ENCODE results near the gene LRRC45.
A peak's percentile ranks its signal among the peaks of the same experiment; 100 is the strongest.

LRRC45 gene

GRCh38 chr17:82052638-82053059 is 29.5 kb downstream of the LRRC45 start:
- no peaks in the 10 kb centered on the region for H3K9me3 ChIP-seq (replicated peaks; ENCODE audit: low read length)
- peaks cover 63% of the 10 kb centered on the region for H3K36me3 ChIP-seq (ENCODE audit: insufficient read depth, low read length)
- H3K4me1 ChIP-seq (ENCODE audit: control insufficient read depth, insufficient read depth, low read length) = peaks cover 19% of the 10 kb centered on the region
- no peaks in the 10 kb centered on the region for H3K27me3 ChIP-seq (ENCODE audit: control insufficient read depth, insufficient read depth, low read length)
- H3K9ac ChIP-seq (ENCODE audit: low read depth, low read length) = peak overlapping the region; percentile 84
- H3K4me3 ChIP-seq (ENCODE audit: low read length) = peak overlapping the region; percentile 77
- H3K4me2 ChIP-seq (ENCODE audit: low read length) = peak overlapping the region; percentile 89

- H3K36me3 ChIP-seq (ENCODE audit: insufficient read depth, low read length) = peaks cover 63% of the 10 kb centered on the region
- H3K4me3 ChIP-seq (ENCODE audit: low read length) = peak overlapping the region; percentile 77
- H3K9ac ChIP-seq (ENCODE audit: low read depth, low read length) = peak overlapping the region; percentile 84
- H3K4me1 ChIP-seq (ENCODE audit: control insufficient read depth, insufficient read depth, low read length) = peaks cover 19% of the 10 kb centered on the region
- H3K4me2 ChIP-seq (ENCODE audit: low read length) = peak overlapping the region; percentile 89
- H3K27me3 ChIP-seq (ENCODE audit: control insufficient read depth, insufficient read depth, low read length) = no peaks in the 10 kb centered on the region
- no peaks in the 10 kb centered on the region for H3K9me3 ChIP-seq (replicated peaks; ENCODE audit: low read length)
These were observed 30.0 kb downstream of the LRRC45 start for GRCh38 chr17:82053130-82053529.

- H3K9me3 ChIP-seq (replicated peaks; ENCODE audit: low read length) = no peaks in the 10 kb centered on the region
- H3K4me3 ChIP-seq (ENCODE audit: low read length) = no peak overlapping the region
- H3K36me3 ChIP-seq (ENCODE audit: insufficient read depth, low read length) = peaks cover 62% of the 10 kb centered on the region
- no peak overlapping the region for H3K4me2 ChIP-seq (ENCODE audit: low read length)
- no peaks in the 10 kb centered on the region for H3K27me3 ChIP-seq (ENCODE audit: control insufficient read depth, insufficient read depth, low read length)
- no peak overlapping the region for H3K9ac ChIP-seq (ENCODE audit: low read depth, low read length)
- peaks cover 19% of the 10 kb centered on the region for H3K4me1 ChIP-seq (ENCODE audit: control insufficient read depth, insufficient read depth, low read length)
These were observed 30.6 kb downstream of the LRRC45 start for GRCh38 chr17:82053556-82054263.

- H3K27me3 ChIP-seq (ENCODE audit: control insufficient read depth, insufficient read depth, low read length) = no peaks in the 10 kb centered on the region
- H3K4me1 ChIP-seq (ENCODE audit: control insufficient read depth, insufficient read depth, low read length) = peaks cover 19% of the 10 kb centered on the region
- no peak overlapping the region for H3K9ac ChIP-seq (ENCODE audit: low read depth, low read length)
- H3K9me3 ChIP-seq (replicated peaks; ENCODE audit: low read length) = no peaks in the 10 kb centered on the region
- no peak overlapping the region for H3K4me3 ChIP-seq (ENCODE audit: low read length)
- peaks cover 64% of the 10 kb centered on the region for H3K36me3 ChIP-seq (ENCODE audit: insufficient read depth, low read length)
- no peak overlapping the region for H3K4me2 ChIP-seq (ENCODE audit: low read length)
These were observed 31.4 kb downstream of the LRRC45 start for GRCh38 chr17:82054351-82055022.

- H3K36me3 ChIP-seq (ENCODE audit: insufficient read depth, low read length) = peaks cover 64% of the 10 kb centered on the region
- no peak overlapping the region for H3K9ac ChIP-seq (ENCODE audit: low read depth, low read length)
- H3K9me3 ChIP-seq (replicated peaks; ENCODE audit: low read length) = no peaks in the 10 kb centered on the region
- no peaks in the 10 kb centered on the region for H3K27me3 ChIP-seq (ENCODE audit: control insufficient read depth, insufficient read depth, low read length)
- peaks cover 17% of the 10 kb centered on the region for H3K4me1 ChIP-seq (ENCODE audit: control insufficient read depth, insufficient read depth, low read length)
- no peak overlapping the region for H3K4me3 ChIP-seq (ENCODE audit: low read length)
- H3K4me2 ChIP-seq (ENCODE audit: low read length) = no peak overlapping the region
These were observed 32.2 kb downstream of the LRRC45 start for GRCh38 chr17:82055023-82055964.

- H3K36me3 ChIP-seq (ENCODE audit: insufficient read depth, low read length) = peaks cover 70% of the 10 kb centered on the region
- peaks cover 12% of the 10 kb centered on the region for H3K4me1 ChIP-seq (ENCODE audit: control insufficient read depth, insufficient read depth, low read length)
- H3K4me3 ChIP-seq (ENCODE audit: low read length) = no peak overlapping the region
- H3K9me3 ChIP-seq (replicated peaks; ENCODE audit: low read length) = no peaks in the 10 kb centered on the region
- H3K27me3 ChIP-seq (ENCODE audit: control insufficient read depth, insufficient read depth, low read length) = no peaks in the 10 kb centered on the region
- no peak overlapping the region for H3K4me2 ChIP-seq (ENCODE audit: low read length)
- no peak overlapping the region for H3K9ac ChIP-seq (ENCODE audit: low read depth, low read length)
These were observed 33.0 kb downstream of the LRRC45 start for GRCh38 chr17:82055965-82056728.

- H3K4me2 ChIP-seq (ENCODE audit: low read length) = no peak overlapping the region
- H3K36me3 ChIP-seq (ENCODE audit: insufficient read depth, low read length) = peaks cover 76% of the 10 kb centered on the region
- H3K4me1 ChIP-seq (ENCODE audit: control insufficient read depth, insufficient read depth, low read length) = peaks cover 12% of the 10 kb centered on the region
- no peaks in the 10 kb centered on the region for H3K27me3 ChIP-seq (ENCODE audit: control insufficient read depth, insufficient read depth, low read length)
- H3K4me3 ChIP-seq (ENCODE audit: low read length) = no peak overlapping the region
- no peak overlapping the region for H3K9ac ChIP-seq (ENCODE audit: low read depth, low read length)
- no peaks in the 10 kb centered on the region for H3K9me3 ChIP-seq (replicated peaks; ENCODE audit: low read length)
These were observed 33.9 kb downstream of the LRRC45 start for GRCh38 chr17:82056729-82057621.

- no peak overlapping the region for H3K4me2 ChIP-seq (ENCODE audit: low read length)
- no peaks in the 10 kb centered on the region for H3K27me3 ChIP-seq (ENCODE audit: control insufficient read depth, insufficient read depth, low read length)
- H3K36me3 ChIP-seq (ENCODE audit: insufficient read depth, low read length) = peaks cover 81% of the 10 kb centered on the region
- no peaks in the 10 kb centered on the region for H3K9me3 ChIP-seq (replicated peaks; ENCODE audit: low read length)
- no peak overlapping the region for H3K9ac ChIP-seq (ENCODE audit: low read depth, low read length)
- peaks cover 3% of the 10 kb centered on the region for H3K4me1 ChIP-seq (ENCODE audit: control insufficient read depth, insufficient read depth, low read length)
- H3K4me3 ChIP-seq (ENCODE audit: low read length) = no peak overlapping the region
These were observed 35.2 kb downstream of the LRRC45 start for GRCh38 chr17:82058230-82058854.

GRCh38 chr17:82058855-82059249 is 35.7 kb downstream of the LRRC45 start:
- Histone ChIP-seq H3K4me3 (ENCODE audit: low read length) (no peak overlapping the region), H3K9ac (ENCODE audit: low read depth, low read length) (no peak overlapping the region)

More at GRCh38 chr17:82058855-82059249, 35.7 kb downstream of the LRRC45 start:
- peaks cover 79% of the 10 kb centered on the region for H3K36me3 ChIP-seq (ENCODE audit: insufficient read depth, low read length)
- peaks cover under 1% of the 10 kb centered on the region for H3K4me1 ChIP-seq (ENCODE audit: control insufficient read depth, insufficient read depth, low read length)
- no peaks in the 10 kb centered on the region for H3K27me3 ChIP-seq (ENCODE audit: control insufficient read depth, insufficient read depth, low read length)
- no peak overlapping the region for H3K4me2 ChIP-seq (ENCODE audit: low read length)
- H3K9me3 ChIP-seq (replicated peaks; ENCODE audit: low read length) = no peaks in the 10 kb centered on the region
